K562 (cell line): ENCODE results near the gene PHF1. TPM values are rescaled to one million over a fixed set of nuclear protein-coding genes. Genes with fewer than 3 reads are reported as not detected.

ENCODE experiments used
- CREB1 ChIP-seq, 2 experiments: sonication (generic) in 1 of 2; formaldehyde crosslinking in 1 of 2; IDR thresholded peaks; 2 replicates each; pipeline versions ENCODE4 v1.6.1 to v1.8.0; 2012 to 2022; ENCODE audit warnings: inconsistent platforms in 1 of 2, mild to moderate bottlenecking in 1 of 2, missing genetic modification reagents in 1 of 2, moderate library complexity in 1 of 2
- ELF1 ChIP-seq: fragments of 200-800 bp; sonication (Bioruptor generic); IDR thresholded peaks from 2 replicates; pipeline ENCODE4 v1.6.1; 2016; ENCODE audit warnings: missing genetic modification characterization, missing compliant biosample characterization
- EP400 ChIP-seq: fragments of 450-650 bp; IDR thresholded peaks from 2 replicates; pipeline ENCODE4 v1.6.1; 2017; ENCODE audit warnings: antibody characterized with exemption, mild to moderate bottlenecking, moderate library complexity
- ETV5 ChIP-seq: sonication (generic); formaldehyde crosslinking; IDR thresholded peaks from 2 replicates; pipeline ENCODE4 v1.4.0; 2020; ENCODE audit warnings: low read depth, mild to moderate bottlenecking, missing genetic modification reagents
- ETV6 ChIP-seq, 3 experiments: fragments of 150-350 bp in 1 of 3; sonication (generic) in 1 of 3; formaldehyde crosslinking in 1 of 3; IDR thresholded peaks; 2 replicates each; pipeline versions ENCODE4 v1.6.1 to v1.8.0; 2014 to 2022; ENCODE audit warnings: borderline replicate concordance in 2 of 3, low read depth in 2 of 3, antibody characterized with exemption in 1 of 3, low read length in 1 of 3, mild to moderate bottlenecking in 1 of 3, missing genetic modification reagents in 1 of 3
- FOSL1 ChIP-seq: fragments of 200-800 bp; sonication (Bioruptor generic); conservative IDR thresholded peaks from 2 replicates; pipeline ENCODE4 v1.6.1; 2016; ENCODE audit warnings: missing genetic modification characterization, missing compliant biosample characterization
- FOXK2 ChIP-seq, 2 experiments: fragments of 450-650 bp; IDR thresholded peaks in 1 of 2; conservative IDR thresholded peaks in 1 of 2; 2 replicates each; pipeline ENCODE4 v1.6.1; 2016; ENCODE audit warnings: low read depth in 2 of 2, mild to moderate bottlenecking in 1 of 2
- JUND ChIP-seq, 2 experiments: IDR thresholded peaks; 2 replicates in 1 of 2; 3 replicates in 1 of 2; pipeline ENCODE4 v1.6.1; 2011; ENCODE audit warnings: borderline replicate concordance in 2 of 2, low read depth in 2 of 2, low read length in 2 of 2, improper control_type of control experiment in 1 of 2, missing biosample characterization in 1 of 2, missing genetic modification characterization in 1 of 2, missing genetic modification reagents in 1 of 2
- PHTF2 ChIP-seq: fragments of 250-450 bp; sonication (Bioruptor Pico); IDR thresholded peaks from 2 replicates; pipeline ENCODE4 v1.5.0; 2021; ENCODE audit warnings: mild to moderate bottlenecking
- PML ChIP-seq: IDR thresholded peaks from 2 replicates; pipeline ENCODE4 v1.6.1; 2012; ENCODE audit warnings: low read length, inconsistent platforms
- RBFOX2 ChIP-seq: fragments of 200-400 bp; formaldehyde crosslinking; IDR thresholded peaks from 2 replicates; pipeline ENCODE4 v1.6.1; 2017; ENCODE audit warnings: low read depth, mild to moderate bottlenecking, low read length, moderate library complexity
- RBM25 ChIP-seq: fragments of 200-400 bp; formaldehyde crosslinking; IDR thresholded peaks from 2 replicates; pipeline ENCODE4 v1.6.1; 2018; ENCODE audit warnings: low read length, low read depth, moderate library complexity; ENCODE audit not compliant: severe bottlenecking
- SMARCE1 ChIP-seq: fragments of 450-650 bp; IDR thresholded peaks from 2 replicates; pipeline ENCODE4 v1.7.1; 2016; ENCODE audit warnings: mild to moderate bottlenecking
- SP1 ChIP-seq: sonication (generic); formaldehyde crosslinking; IDR thresholded peaks from 2 replicates; pipeline ENCODE4 v1.8.1; 2022; ENCODE audit warnings: mild to moderate bottlenecking, missing genetic modification reagents
- TAF1 ChIP-seq: IDR thresholded peaks from 2 replicates; pipeline ENCODE4 v1.6.1; 2011; ENCODE audit warnings: mild to moderate bottlenecking, low read length, moderate library complexity; ENCODE audit not compliant: insufficient read depth, control insufficient read depth, severe bottlenecking; ENCODE audit errors: extremely low read depth
- ZNF24 ChIP-seq: fragments of 450-650 bp; IDR thresholded peaks from 2 replicates; pipeline ENCODE4 v1.6.1; 2016
- ZNF644 ChIP-seq: fragments of 200-800 bp; sonication (Bioruptor generic); IDR thresholded peaks from 2 replicates; pipeline ENCODE4 v1.6.1; 2016; ENCODE audit warnings: low read depth, missing genetic modification characterization, missing compliant biosample characterization
- polyA plus RNA-seq, 8 experiments: library from polyadenylated mRNA; depleted of rRNA in 4 of 8; stranded (reverse) in 5 of 8; unstranded in 3 of 8; fragments of >200 nt; fragmentation: Nextera tagmentation in 2 of 8; fragmentation: Illumina TruSeq in 1 of 8; extraction: Ambion mirVana in 2 of 8; extraction: Trizol in 1 of 8; gene quantifications; 2 replicates each; pipeline versions ENCODE4 v1.2.1 to v1.2.3, GENCODE V29; 2011 to 2014; ENCODE audit warnings: inconsistent platforms in 1 of 8, missing spikeins in 1 of 8
- total RNA-seq, 7 experiments: library from RNA; depleted of rRNA in 6 of 7; stranded (reverse); fragments of >200 nt in 6 of 7; fragmentation: Illumina TruSeq in 2 of 7; extraction: Trizol in 2 of 7; gene quantifications; 2 replicates each; pipeline versions ENCODE4 v1.2.1 to v1.2.3, GENCODE V29; 2011 to 2021; ENCODE audit warnings: low replicate concordance in 1 of 7
- TF ChIP-seq, protein P1 (sequence below): fragments of 450-650 bp; IDR thresholded peaks from 2 replicates; pipeline ENCODE4 v1.6.1; 2016; ENCODE audit warnings: antibody characterized with exemption
- TF ChIP-seq, protein P2 (sequence below), 2 experiments: fragments of 200-800 bp in 1 of 2; sonication (Bioruptor generic) in 1 of 2; sonication (generic) in 1 of 2; formaldehyde crosslinking in 1 of 2; IDR thresholded peaks in 1 of 2; conservative IDR thresholded peaks in 1 of 2; 2 replicates each; pipeline versions ENCODE4 v1.5.0 to v1.6.1; 2016 to 2020; ENCODE audit warnings: missing compliant biosample characterization in 1 of 2, missing genetic modification characterization in 1 of 2, missing genetic modification reagents in 1 of 2
- TF ChIP-seq, protein P3 (sequence below): fragments of 450-650 bp; IDR thresholded peaks from 2 replicates; pipeline ENCODE4 v1.6.1; 2016; ENCODE audit warnings: borderline replicate concordance

The PHF1 gene
- total and polyA plus RNA-seq, 9 of the 15 experiments (the other 6 are each of a cell fraction or from before 2014, with no cell fraction given), result 3.7 to 64.2 (median 33.7) TPM

DNA sequence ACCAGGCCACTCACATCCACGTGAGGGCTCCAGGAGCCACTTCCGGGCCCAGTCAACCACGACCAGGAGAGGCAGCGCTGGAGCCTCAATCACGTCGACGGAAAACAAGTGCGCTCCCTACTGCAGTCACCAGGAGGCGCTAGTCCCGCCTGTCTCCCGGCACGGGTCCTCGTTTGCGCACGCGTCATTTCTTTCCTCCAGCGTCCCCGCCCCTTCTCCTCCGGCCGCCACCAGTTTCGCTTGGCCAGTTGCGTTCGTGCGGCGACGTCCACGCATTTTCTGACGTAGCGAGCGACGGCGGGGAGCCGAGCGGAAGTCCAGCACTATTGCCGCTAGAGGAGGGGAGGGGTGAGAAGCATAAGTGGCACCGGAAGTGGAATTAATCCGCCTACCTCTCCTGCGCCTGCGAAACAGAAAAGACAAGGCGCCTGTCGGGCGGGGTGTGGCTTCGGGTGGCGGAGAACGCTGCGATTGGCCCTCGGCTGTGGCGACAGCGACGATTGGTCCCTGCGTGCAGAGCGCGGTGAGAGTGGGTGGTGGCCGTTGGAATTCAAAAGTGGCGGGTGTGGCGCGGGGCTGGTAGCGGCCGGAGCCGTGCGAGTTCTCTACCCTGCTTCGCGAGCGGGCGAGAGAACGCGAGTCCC, 19.4 kb upstream of the PHF1 start, which contains the start of gene KIFC1 (continued):
- TF ChIP-seq JUND (IDR thresholded peaks at IDR 0.05; ENCODE audit: borderline replicate concordance, low read depth, low read length) (peak; percentile 80), JUND (tag; IDR thresholded peaks at IDR 0.05; ENCODE audit: borderline replicate concordance, low read depth, low read length) (peak; percentile 80; the same call in 2 of the 3 replicates), ETV5 (peak; percentile 95), RBFOX2 (peak; percentile 99), EP400 (peak; percentile 99), ZNF644 (tag) (0 out of 2 replicates have a peak, but pooled peaks have one; percentile 80), FOSL1 (tag) (no peak; the same call in 1 of the 2 replicates), SMARCE1 (peak; percentile 42; the same call in 1 of the 2 replicates), SP1 (CRISPR knock-in tag) (peak; percentile 98), PHTF2 (no peak), FOXK2 (conservative IDR thresholded peaks at IDR 0.05 in 1 of 2, IDR thresholded peaks at IDR 0.05 in 1 of 2; ENCODE audit: low read depth in 2 of 2) (peak; percentile 94), ETV6 (IDR thresholded peaks at IDR 0.05; ENCODE audit: borderline replicate concordance in 1 of 2, low read depth in 2 of 2, low read length in 1 of 2) (peak; percentile 9 to 21; a peak in 2 of 4 replicates), ETV6 (CRISPR knock-in tag; IDR thresholded peaks at IDR 0.05; ENCODE audit: borderline replicate concordance) (no peak), ELF1 (tag) (peak; percentile 98), PML (peak; percentile 27; the same call in 1 of the 2 replicates), RBM25 (peak; percentile 77), TAF1 (peak; percentile 46), ZNF24 (peak; percentile 99), CREB1 (IDR thresholded peaks at IDR 0.05) (peak; percentile 97), CREB1 (CRISPR knock-in tag; IDR thresholded peaks at IDR 0.05) (peak; percentile 98)
- TF ChIP-seq, protein P1, sequence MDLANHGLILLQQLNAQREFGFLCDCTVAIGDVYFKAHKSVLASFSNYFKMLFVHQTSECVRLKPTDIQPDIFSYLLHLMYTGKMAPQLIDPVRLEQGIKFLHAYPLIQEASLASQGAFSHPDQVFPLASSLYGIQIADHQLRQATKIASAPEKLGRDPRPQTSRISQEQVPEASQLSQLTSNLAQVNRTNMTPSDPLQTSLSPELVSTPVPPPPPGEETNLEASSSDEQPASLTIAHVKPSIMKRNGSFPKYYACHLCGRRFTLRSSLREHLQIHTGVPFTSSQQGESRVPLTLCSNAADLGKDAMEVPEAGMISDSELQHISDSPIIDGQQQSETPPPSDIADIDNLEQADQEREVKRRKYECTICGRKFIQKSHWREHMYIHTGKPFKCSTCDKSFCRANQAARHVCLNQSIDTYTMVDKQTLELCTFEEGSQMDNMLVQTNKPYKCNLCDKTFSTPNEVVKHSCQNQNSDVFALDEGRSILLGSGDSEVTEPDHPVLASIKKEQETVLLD, result peak; percentile 96
- TF ChIP-seq, protein P2, sequence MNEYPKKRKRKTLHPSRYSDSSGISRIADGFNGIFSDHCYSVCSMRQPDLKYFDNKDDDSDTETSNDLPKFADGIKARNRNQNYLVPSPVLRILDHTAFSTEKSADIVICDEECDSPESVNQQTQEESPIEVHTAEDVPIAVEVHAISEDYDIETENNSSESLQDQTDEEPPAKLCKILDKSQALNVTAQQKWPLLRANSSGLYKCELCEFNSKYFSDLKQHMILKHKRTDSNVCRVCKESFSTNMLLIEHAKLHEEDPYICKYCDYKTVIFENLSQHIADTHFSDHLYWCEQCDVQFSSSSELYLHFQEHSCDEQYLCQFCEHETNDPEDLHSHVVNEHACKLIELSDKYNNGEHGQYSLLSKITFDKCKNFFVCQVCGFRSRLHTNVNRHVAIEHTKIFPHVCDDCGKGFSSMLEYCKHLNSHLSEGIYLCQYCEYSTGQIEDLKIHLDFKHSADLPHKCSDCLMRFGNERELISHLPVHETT (CRISPR knock-in tag; conservative IDR thresholded peaks at IDR 0.05 in 1 of 2, IDR thresholded peaks at IDR 0.05 in 1 of 2), result peak in 1 of 2 experiments; percentile 91; a peak in 2 of 4 replicates
- TF ChIP-seq, protein P3, sequence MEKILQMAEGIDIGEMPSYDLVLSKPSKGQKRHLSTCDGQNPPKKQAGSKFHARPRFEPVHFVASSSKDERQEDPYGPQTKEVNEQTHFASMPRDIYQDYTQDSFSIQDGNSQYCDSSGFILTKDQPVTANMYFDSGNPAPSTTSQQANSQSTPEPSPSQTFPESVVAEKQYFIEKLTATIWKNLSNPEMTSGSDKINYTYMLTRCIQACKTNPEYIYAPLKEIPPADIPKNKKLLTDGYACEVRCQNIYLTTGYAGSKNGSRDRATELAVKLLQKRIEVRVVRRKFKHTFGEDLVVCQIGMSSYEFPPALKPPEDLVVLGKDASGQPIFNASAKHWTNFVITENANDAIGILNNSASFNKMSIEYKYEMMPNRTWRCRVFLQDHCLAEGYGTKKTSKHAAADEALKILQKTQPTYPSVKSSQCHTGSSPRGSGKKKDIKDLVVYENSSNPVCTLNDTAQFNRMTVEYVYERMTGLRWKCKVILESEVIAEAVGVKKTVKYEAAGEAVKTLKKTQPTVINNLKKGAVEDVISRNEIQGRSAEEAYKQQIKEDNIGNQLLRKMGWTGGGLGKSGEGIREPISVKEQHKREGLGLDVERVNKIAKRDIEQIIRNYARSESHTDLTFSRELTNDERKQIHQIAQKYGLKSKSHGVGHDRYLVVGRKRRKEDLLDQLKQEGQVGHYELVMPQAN, result peak; percentile 97; the same call in 1 of the 2 replicates
